Forelimb muscle (tissue), 1 donor: Measurements from ENCODE around the gene PLD3. TPM values are rescaled to one million over a fixed set of nuclear protein-coding genes. Genes with fewer than 3 reads are reported as not detected.

Source experiments
- DNase-seq: peaks from one replicate; pipeline ENCODE4 v3.0.0-alpha.2; 2013; ENCODE audit warnings: low read depth
- polyA plus RNA-seq: library from polyadenylated mRNA; unstranded; fragments of 120-200 nt; gene quantifications from one replicate; pipeline ENCODE4 v1.2.1, GENCODE V29; 2013; ENCODE audit not compliant: insufficient read length

PLD3 gene
- 232 TPM for polyA plus RNA-seq

DNA sequence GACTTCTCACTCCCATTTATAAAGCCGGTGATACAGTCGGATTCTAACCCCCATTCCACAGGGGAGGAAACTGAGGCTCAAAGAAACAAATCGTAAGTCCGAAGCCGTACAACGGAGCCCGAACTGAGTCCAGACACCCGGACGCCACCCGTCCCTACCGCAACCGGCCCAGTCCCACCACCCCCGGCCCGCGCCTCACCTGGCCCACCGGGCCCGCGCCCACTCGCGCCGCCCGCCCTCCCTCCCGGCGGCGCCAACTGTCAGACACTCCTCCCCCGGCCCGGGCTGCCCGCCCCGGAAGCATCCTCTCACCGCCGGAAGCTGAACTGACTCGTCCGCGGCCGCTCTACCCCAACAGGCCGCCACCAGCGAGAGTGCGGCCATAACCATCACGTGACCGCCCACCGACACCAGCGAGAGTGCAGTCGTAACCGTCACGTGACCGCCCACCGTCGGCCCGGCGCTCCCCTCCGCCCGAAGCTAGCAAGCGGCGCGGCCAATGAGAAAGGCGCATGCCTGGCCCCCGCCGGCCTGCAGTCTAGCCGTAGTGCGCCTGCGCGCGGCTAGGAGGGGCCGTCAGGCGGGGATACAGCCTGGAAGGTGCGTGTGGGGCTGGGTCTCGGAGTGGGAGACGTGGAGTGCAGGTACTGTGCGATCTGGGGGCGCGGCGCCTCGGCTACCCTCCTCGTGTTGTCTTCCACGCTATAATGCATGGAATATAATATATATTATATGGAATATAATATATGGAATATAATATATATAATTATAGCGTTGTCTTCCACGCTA lies at the start of gene PLD3, which contains the start of gene C19orf47:
TSS of gene PLD3 (plus strand) at position 571 of the 789 bp plus-strand sequence. CDS start 17,789 bp downstream, outside the sequence.
TSS of gene C19orf47 (minus strand) at position 273 of the 789 bp plus-strand sequence. CDS start 6,540 bp downstream, outside the sequence.
- peak; percentile 96 for DNase-seq

DNA sequence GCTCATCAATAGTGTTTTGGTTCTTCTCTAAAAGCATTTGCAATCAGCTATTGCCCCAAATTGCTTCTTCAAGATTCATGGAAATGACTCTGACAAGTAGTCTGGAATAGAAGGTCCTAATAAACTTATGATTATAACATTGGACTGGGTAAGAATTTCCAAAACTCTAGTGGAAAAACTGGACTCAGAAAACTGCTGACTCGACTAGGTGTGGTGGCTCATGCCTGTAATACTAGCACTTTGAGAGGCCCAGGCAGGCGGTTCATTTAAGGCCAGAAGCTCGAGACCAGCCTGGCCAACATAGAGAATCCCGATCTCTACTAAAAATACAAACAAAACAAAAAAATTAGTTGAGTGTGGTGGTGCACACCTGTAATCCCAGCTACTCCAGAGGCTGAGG lies 47.8 kb upstream of the PLD3 start:
- no peak for DNase-seq

DNA sequence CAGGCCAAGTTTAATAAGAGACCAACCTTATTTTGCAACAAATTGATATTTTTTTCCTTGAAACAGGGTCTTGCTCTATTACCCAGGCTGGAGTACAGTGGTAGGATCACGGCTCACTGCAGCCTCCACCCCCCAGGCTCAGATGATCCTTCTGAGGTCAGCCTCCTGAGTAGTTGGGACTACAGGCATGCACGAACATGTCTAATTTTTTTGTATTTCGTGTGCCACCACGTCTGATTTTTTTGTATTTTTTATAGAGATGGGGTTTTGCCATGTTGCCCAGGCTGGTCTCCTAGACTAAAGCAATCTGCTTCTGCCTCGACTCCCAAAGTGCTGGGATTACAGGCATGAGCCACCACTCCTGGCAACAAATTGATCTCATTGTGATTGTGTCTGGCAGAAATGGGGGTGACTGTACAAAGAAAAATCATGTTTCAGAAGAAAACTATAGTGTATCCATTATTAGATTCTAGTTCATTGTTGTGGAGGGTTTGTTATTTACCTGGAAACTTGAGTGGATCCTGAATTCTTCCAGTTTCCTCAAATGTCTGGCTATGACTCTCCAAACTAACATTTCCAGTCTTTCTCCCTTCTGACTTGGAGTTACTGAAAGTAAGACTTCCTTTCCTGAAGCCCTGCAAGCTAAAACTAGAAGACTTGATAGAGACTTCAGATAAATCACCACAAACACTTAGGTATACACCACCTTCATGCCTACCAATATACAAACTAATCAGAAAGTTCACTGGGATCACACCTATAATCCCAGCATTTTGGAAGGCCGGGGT lies 46.1 kb upstream of the PLD3 start:
- DNase-seq: no peak

GRCh38 chr19:40303765-40304164 lies 44.7 kb upstream of the PLD3 start:
- no peak for DNase-seq

GRCh38 chr19:40304306-40304705 lies 44.2 kb upstream of the PLD3 start:
- no peak for DNase-seq

DNA sequence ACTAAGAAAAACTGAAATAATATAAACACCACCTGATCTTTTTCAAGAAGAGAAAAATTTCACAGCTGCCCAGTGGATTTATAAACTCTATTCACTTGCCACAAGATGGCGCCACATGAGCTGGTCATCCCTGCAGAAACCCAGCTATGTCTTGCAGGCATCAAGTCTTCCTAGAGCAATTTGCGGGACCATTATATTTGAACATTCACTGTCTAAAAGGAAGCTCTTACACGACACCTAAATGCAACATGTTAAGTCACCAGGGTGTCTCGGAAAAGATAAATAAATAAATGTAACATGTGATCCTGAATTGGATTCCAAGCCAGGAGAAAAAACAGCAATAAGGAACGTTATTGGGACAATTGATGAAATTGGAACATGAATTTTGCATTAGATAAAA lies 43.1 kb upstream of the PLD3 start:
- peak; percentile 73 for DNase-seq

- no peak for DNase-seq
Measured at GRCh38 chr19:40309666-40310065, 38.8 kb upstream of the PLD3 start.

- no peak for DNase-seq
Measured at GRCh38 chr19:40312533-40312932, 36.0 kb upstream of the PLD3 start.

GRCh38 chr19:40313229-40313983 lies 35.1 kb upstream of the PLD3 start:
- DNase-seq: no peak

DNA sequence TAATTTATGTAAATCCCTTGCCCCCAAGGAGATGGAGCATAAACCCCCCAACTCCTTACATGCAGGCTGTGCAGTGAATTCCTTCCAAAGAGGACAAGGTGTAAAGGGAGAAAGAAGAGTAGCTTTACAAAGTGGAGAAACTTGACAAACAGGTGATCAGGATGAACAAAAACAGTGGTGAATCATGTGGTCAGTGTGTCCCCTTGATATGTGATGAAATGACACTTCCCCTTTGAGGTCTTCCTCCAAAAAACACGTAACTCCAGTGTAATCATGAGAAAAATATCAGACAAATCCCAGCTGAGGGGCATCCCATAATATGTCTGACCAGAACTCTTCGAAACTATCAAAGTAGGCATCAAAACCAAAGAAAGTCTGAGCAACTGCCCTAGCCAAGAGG lies 33.8 kb upstream of the PLD3 start:
- DNase-seq: no peak

- DNase-seq: no peak
Measured at GRCh38 chr19:40315812-40316470, 32.6 kb upstream of the PLD3 start.

GRCh38 chr19:40317338-40317737 lies 31.2 kb upstream of the PLD3 start:
- no peak for DNase-seq

- no peak for DNase-seq
Measured at GRCh38 chr19:40320558-40320935, 27.9 kb upstream of the PLD3 start.

- DNase-seq: no peak
Measured at GRCh38 chr19:40321076-40321475, 27.4 kb upstream of the PLD3 start.

DNA sequence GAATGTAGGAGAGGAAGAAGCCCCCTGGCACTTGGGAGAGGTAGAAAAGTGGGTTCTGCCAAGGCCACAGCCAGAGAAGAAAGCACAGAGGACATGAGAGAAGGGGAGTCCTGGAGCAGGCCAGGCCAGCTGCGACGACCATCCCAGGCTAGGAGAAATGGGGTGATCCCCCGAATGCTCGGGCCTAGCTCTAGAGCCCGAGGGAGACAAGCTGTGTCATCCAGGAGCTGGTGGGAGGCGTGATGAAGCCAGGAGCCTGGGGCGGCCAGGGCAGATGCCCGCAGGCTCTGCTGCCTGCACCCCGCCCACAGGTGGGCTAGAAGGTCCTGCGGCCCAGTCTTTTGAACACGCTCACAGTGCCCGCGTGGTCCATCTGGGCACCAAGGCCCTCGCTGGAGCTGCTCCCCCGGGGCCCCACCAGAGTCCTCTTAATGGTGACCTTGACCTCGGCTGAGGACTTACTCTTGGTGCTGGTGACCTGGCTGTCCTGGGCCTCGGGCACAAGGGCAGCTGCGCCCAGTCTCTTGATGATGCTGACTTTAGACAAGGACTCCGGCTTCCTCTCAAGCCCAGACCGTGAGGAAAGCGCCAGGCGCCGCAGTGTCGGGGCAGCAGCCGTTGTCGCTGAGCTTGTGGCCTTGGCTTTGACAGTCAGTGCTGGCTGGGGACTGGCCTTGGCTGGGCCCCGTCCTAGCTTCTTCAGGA lies 26.8 kb upstream of the PLD3 start:
- DNase-seq: no peak

- DNase-seq: no peak
Measured at GRCh38 chr19:40322271-40322610, 26.3 kb upstream of the PLD3 start.

GRCh38 chr19:40322951-40323615 lies 25.4 kb upstream of the PLD3 start:
- DNase-seq: no peak

- no peak for DNase-seq
Measured at GRCh38 chr19:40323705-40324104, 24.8 kb upstream of the PLD3 start.

DNA sequence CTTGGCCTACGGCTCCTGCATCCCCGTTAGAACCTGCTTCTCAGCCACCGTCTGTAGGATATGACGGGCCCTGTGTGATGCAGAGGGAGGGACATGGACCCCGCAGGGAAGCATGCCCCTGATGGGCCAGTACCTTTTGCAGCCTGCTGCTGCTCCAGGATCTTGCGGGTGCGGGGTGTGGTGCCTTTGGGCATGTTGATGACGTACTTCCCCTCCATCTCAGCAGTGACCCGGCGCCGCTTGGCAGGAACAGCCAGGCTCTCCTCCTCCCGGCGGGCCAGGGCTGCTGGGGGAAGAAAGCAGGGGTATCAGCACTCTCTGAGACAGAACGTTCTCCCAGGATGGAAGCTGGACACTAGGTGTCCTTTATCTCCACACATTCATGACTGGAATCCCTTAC lies 22.3 kb upstream of the PLD3 start:
- DNase-seq: no peak

DNA sequence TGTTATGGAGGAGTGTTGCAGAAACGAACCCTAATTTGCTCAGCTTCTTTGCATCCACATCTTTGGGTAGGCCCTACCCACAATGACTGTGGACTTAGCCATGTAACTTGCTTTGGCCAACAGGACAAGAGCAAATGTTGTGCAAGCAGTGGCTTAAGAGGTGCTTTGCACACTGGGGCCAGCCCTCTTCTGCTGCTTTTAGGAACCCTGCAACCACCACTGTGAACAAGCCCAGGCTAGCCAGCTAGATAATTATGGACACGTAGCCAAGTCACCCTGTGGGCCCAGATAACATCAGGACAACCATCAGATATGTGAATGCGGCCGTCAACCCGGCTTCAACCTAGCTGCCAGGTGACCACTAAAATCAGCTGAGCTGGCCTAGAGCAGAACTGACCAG lies 17.4 kb upstream of the PLD3 start:
- no peak for DNase-seq

DNA sequence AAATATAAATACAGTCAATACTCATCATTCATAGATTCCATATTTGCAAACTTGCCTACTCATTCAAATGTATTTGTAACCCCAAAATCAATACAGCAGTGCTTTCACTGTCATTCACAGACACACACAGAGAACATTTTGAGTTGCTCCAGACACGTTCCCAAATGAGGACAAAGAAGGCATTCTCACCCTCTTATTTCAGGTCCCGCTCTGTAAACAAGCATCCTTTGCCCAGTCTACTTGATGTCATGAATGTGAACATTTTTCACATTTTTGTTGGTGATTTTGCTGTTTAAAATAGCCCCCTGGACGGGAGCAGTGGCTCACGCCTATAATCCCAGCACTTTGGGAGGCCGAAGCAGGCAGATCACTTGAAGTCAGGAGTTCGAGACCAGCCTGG lies 15.8 kb upstream of the PLD3 start:
- no peak for DNase-seq
